ENCODE data around the gene KLHL12. TPM values are rescaled to one million over a fixed set of nuclear protein-coding genes. Genes with fewer than 3 reads are reported as not detected.

The KLHL12 gene
- total RNA-seq, 1 donor, result 23.2 TPM

DNA sequence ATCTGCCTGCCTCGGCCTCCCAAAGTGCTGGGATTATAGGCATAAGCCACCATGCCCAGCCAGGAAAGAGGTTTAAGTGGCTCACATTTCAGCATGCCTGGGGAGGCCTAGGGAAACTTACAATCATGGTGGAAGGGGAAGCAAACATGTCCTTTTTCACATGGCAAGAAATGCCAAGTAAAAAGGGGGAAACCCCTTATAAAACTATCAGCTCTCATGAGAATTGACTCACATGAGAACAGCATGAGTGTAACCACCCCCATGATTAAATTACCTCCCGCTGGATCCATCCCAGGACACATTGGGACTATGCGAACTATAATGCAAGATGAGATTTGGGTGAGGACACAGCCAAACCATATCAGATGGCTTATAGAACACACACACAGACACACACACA lies 8.8 kb upstream of the KLHL12 start:
- DNase-seq (ENCODE audit: insufficient read length, low spot score, missing footprints), result no peak
- Histone ChIP-seq H2AFZ (ENCODE audit: low read length) (no peak overlapping the region), H3K79me2 (ENCODE audit: insufficient read depth, low read length) (no peaks in the 10 kb centered on the region), H3K4me2 (ENCODE audit: insufficient read depth, low read length) (no peak overlapping the region), H3K4me1 (ENCODE audit: insufficient read depth, low read length) (no peaks in the 10 kb centered on the region), H3K4me3 (ENCODE audit: insufficient read depth, low read length) (no peak overlapping the region), H3K27ac (ENCODE audit: low read depth, low read length) (no peak overlapping the region), H3K9me3 (ENCODE audit: low read depth, low read length) (no peaks in the 10 kb centered on the region), H3K27me3 (ENCODE audit: insufficient read depth, low read length) (no peaks in the 10 kb centered on the region), H3K36me3 (ENCODE audit: insufficient read depth, low read length) (peaks cover 7% of the 10 kb centered on the region), H4K20me1 (ENCODE audit: insufficient read depth, low read length) (no peaks in the 10 kb centered on the region)
- TF ChIP-seq, protein P1, sequence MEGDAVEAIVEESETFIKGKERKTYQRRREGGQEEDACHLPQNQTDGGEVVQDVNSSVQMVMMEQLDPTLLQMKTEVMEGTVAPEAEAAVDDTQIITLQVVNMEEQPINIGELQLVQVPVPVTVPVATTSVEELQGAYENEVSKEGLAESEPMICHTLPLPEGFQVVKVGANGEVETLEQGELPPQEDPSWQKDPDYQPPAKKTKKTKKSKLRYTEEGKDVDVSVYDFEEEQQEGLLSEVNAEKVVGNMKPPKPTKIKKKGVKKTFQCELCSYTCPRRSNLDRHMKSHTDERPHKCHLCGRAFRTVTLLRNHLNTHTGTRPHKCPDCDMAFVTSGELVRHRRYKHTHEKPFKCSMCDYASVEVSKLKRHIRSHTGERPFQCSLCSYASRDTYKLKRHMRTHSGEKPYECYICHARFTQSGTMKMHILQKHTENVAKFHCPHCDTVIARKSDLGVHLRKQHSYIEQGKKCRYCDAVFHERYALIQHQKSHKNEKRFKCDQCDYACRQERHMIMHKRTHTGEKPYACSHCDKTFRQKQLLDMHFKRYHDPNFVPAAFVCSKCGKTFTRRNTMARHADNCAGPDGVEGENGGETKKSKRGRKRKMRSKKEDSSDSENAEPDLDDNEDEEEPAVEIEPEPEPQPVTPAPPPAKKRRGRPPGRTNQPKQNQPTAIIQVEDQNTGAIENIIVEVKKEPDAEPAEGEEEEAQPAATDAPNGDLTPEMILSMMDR (IDR thresholded peaks at IDR 0.05; ENCODE audit: extremely low read depth, low read depth, low read length), result no peak

DNA sequence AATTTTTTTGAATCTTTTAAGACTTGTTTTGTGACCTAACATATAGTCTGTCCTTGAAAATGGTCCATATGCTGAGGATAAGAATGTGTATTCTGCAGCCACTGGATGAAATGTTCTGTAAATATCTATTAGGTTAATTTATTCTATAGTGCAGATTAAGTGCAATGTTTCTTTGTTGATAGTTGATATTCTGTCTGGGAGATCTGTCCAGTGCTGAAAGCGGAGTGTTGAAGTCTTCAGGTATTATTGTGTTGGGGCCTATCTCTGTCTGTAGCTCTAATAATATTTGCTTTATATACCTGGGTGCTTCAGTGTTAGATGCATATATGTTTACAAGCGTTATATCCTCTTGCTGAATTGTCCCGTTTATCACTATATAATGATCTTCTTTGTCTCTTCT lies 7.7 kb upstream of the KLHL12 start:
- Histone ChIP-seq H3K27me3 (ENCODE audit: insufficient read depth, low read length) (no peaks in the 10 kb centered on the region), H3K27ac (ENCODE audit: low read depth, low read length) (no peak overlapping the region), H3K4me3 (ENCODE audit: insufficient read depth, low read length) (no peak overlapping the region), H4K20me1 (ENCODE audit: insufficient read depth, low read length) (no peaks in the 10 kb centered on the region), H3K36me3 (ENCODE audit: insufficient read depth, low read length) (no peaks in the 10 kb centered on the region), H2AFZ (ENCODE audit: low read length) (no peak overlapping the region), H3K9me3 (ENCODE audit: low read depth, low read length) (no peaks in the 10 kb centered on the region), H3K79me2 (ENCODE audit: insufficient read depth, low read length) (no peaks in the 10 kb centered on the region), H3K4me2 (ENCODE audit: insufficient read depth, low read length) (no peak overlapping the region), H3K4me1 (ENCODE audit: insufficient read depth, low read length) (no peaks in the 10 kb centered on the region)
- TF ChIP-seq, protein P1 (IDR thresholded peaks at IDR 0.05; ENCODE audit: extremely low read depth, low read depth, low read length), result no peak
- no peak for DNase-seq (ENCODE audit: insufficient read length, low spot score, missing footprints)

DNA sequence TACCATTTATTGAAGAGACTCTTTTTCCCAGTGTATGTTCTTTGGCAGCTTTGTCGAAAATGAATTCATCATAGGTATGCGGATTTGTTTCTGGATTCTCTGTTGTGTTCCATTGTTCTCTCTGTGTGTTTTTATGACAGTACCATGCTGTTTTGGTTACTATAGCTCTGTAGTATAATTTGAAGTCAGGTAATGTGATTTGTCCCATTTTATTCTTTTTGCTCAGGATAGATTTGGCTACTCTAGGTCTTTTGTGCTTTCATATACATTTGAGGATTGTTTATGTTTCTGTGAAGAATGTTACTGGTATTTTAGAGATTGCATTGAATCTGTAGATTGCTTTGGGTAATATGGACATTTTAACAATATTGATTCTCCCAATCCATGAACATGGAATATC lies 5.4 kb upstream of the KLHL12 start:
- DNase-seq (ENCODE audit: insufficient read length, low spot score, missing footprints), result no peak
- Histone ChIP-seq H4K20me1 (ENCODE audit: insufficient read depth, low read length) (no peaks in the 10 kb centered on the region), H3K36me3 (ENCODE audit: insufficient read depth, low read length) (no peaks in the 10 kb centered on the region), H3K9me3 (ENCODE audit: low read depth, low read length) (no peaks in the 10 kb centered on the region), H2AFZ (ENCODE audit: low read length) (no peak overlapping the region), H3K27ac (ENCODE audit: low read depth, low read length) (no peak overlapping the region), H3K4me3 (ENCODE audit: insufficient read depth, low read length) (no peak overlapping the region), H3K4me1 (ENCODE audit: insufficient read depth, low read length) (no peaks in the 10 kb centered on the region), H3K79me2 (ENCODE audit: insufficient read depth, low read length) (no peaks in the 10 kb centered on the region), H3K27me3 (ENCODE audit: insufficient read depth, low read length) (no peaks in the 10 kb centered on the region), H3K4me2 (ENCODE audit: insufficient read depth, low read length) (no peak overlapping the region)
- TF ChIP-seq, protein P1 (IDR thresholded peaks at IDR 0.05; ENCODE audit: extremely low read depth, low read depth, low read length), result no peak

DNA sequence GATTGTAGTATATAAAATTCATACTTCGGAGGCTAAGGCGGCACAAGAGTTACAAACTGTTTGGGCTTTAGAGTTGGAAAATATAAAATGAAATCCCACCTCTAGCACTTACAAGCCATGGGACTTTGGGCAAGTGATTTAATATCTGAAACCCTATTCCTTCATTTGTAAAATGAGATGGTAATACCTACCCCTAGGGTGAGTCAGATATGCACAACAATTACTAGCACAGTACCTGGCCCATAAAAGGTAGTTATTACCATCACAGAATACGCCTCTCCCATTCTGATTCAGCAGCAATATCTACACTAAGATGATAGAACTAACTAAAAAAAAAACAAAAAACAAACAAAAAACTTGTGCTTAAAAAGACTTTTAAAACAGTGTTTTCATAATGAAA lies 3.5 kb downstream of the KLHL12 start:
- H3K4me1 ChIP-seq (ENCODE audit: insufficient read depth, low read length), result peaks cover 7% of the 10 kb centered on the region
- H3K36me3 ChIP-seq (ENCODE audit: insufficient read depth, low read length), result peaks cover 25% of the 10 kb centered on the region
- no peaks in the 10 kb centered on the region for H3K27me3 ChIP-seq (ENCODE audit: insufficient read depth, low read length)
- no peak overlapping the region for H2AFZ ChIP-seq (ENCODE audit: low read length)
- H3K79me2 ChIP-seq (ENCODE audit: insufficient read depth, low read length), result peaks cover 35% of the 10 kb centered on the region
- H3K4me3 ChIP-seq (ENCODE audit: insufficient read depth, low read length), result no peak overlapping the region
- H3K4me2 ChIP-seq (ENCODE audit: insufficient read depth, low read length), result no peak overlapping the region
- no peak overlapping the region for H3K27ac ChIP-seq (ENCODE audit: low read depth, low read length)
- no peaks in the 10 kb centered on the region for H4K20me1 ChIP-seq (ENCODE audit: insufficient read depth, low read length)
- H3K9me3 ChIP-seq (ENCODE audit: low read depth, low read length), result no peaks in the 10 kb centered on the region
- TF ChIP-seq, protein P1 (IDR thresholded peaks at IDR 0.05; ENCODE audit: extremely low read depth, low read depth, low read length), result no peak
- DNase-seq (ENCODE audit: insufficient read length, low spot score, missing footprints), result no peak
